ENCODE data around the gene BROX. TPM values are rescaled to one million over a fixed set of nuclear protein-coding genes. Genes with fewer than 3 reads are reported as not detected.

Gene BROX
- total and polyA plus RNA-seq, 10 of the 15 experiments (the other 5 are each of a cell fraction or from before 2014, with no cell fraction given), result 5.8 to 42.0 (median 16.8) TPM

DNA sequence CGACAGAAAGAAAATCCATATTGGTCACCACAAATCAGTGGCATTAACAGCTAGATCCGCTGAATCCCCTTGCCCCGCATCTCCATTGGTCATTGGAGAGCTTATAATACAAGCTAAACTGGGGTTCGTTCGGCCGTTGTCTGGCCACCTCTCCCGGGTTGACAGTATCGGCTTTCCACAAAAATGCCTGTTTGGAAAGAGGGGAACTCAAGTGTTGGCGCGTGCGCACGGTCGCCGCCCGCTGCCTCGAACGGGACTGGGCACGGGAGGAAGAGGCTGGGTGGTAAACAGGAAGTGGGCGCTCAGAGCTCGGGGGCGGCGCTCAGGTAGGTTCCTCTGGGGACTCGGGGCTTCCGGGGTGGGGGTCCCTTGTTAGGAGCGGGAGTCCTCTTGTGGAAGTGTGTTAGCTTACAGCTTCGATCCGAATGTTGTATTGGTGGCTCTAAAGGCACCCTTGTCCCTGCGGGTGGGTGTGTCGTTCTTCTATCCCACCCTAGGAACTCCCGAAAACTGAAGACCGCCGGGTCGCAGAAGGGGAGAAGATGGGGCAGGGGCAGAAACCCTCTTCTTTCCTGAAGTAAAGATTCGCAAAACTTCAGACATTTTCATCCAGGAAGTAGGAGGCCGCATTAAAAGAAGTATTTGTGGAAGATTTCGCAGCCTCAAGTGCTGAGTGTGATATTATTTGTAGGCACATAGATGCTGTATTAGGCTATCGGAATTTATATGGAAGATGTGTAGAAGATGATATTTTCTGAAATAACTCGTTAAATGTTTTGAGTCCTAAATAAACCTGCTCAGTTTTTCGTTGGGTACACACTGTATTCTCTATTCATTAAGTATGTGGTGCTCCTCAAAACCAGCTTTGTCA, 962 bp downstream of the BROX start (continued):
- no peak for TF ChIP-seq ZNF592 (IDR thresholded peaks at IDR 0.05)
- TF ChIP-seq MTA2 (IDR thresholded peaks at IDR 0.05; ENCODE audit: low read depth), result no peak
- no peak for TF ChIP-seq GATAD2B (conservative IDR thresholded peaks at IDR 0.05; ENCODE audit: low read depth)
- no peak for TF ChIP-seq MYB (IDR thresholded peaks at IDR 0.05; ENCODE audit: borderline replicate concordance, low read depth, low read length)
- TF ChIP-seq, protein P1, sequence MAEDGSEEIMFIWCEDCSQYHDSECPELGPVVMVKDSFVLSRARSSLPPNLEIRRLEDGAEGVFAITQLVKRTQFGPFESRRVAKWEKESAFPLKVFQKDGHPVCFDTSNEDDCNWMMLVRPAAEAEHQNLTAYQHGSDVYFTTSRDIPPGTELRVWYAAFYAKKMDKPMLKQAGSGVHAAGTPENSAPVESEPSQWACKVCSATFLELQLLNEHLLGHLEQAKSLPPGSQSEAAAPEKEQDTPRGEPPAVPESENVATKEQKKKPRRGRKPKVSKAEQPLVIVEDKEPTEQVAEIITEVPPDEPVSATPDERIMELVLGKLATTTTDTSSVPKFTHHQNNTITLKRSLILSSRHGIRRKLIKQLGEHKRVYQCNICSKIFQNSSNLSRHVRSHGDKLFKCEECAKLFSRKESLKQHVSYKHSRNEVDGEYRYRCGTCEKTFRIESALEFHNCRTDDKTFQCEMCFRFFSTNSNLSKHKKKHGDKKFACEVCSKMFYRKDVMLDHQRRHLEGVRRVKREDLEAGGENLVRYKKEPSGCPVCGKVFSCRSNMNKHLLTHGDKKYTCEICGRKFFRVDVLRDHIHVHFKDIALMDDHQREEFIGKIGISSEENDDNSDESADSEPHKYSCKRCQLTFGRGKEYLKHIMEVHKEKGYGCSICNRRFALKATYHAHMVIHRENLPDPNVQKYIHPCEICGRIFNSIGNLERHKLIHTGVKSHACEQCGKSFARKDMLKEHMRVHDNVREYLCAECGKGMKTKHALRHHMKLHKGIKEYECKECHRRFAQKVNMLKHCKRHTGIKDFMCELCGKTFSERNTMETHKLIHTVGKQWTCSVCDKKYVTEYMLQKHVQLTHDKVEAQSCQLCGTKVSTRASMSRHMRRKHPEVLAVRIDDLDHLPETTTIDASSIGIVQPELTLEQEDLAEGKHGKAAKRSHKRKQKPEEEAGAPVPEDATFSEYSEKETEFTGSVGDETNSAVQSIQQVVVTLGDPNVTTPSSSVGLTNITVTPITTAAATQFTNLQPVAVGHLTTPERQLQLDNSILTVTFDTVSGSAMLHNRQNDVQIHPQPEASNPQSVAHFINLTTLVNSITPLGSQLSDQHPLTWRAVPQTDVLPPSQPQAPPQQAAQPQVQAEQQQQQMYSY (CRISPR knock-in tag; IDR thresholded peaks at IDR 0.05), result no peak
- no peak for TF ChIP-seq NFIC (IDR thresholded peaks at IDR 0.05; ENCODE audit: low read depth, low read length)
- no peak for TF ChIP-seq PKNOX1 (IDR thresholded peaks at IDR 0.05)
- TF ChIP-seq CBFB (IDR thresholded peaks at IDR 0.05; ENCODE audit: low read depth), result no peak
- TF ChIP-seq, protein P2, sequence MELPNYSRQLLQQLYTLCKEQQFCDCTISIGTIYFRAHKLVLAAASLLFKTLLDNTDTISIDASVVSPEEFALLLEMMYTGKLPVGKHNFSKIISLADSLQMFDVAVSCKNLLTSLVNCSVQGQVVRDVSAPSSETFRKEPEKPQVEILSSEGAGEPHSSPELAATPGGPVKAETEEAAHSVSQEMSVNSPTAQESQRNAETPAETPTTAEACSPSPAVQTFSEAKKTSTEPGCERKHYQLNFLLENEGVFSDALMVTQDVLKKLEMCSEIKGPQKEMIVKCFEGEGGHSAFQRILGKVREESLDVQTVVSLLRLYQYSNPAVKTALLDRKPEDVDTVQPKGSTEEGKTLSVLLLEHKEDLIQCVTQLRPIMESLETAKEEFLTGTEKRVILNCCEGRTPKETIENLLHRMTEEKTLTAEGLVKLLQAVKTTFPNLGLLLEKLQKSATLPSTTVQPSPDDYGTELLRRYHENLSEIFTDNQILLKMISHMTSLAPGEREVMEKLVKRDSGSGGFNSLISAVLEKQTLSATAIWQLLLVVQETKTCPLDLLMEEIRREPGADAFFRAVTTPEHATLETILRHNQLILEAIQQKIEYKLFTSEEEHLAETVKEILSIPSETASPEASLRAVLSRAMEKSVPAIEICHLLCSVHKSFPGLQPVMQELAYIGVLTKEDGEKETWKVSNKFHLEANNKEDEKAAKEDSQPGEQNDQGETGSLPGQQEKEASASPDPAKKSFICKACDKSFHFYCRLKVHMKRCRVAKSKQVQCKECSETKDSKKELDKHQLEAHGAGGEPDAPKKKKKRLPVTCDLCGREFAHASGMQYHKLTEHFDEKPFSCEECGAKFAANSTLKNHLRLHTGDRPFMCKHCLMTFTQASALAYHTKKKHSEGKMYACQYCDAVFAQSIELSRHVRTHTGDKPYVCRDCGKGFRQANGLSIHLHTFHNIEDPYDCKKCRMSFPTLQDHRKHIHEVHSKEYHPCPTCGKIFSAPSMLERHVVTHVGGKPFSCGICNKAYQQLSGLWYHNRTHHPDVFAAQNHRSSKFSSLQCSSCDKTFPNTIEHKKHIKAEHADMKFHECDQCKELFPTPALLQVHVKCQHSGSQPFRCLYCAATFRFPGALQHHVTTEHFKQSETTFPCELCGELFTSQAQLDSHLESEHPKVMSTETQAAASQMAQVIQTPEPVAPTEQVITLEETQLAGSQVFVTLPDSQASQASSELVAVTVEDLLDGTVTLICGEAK (IDR thresholded peaks at IDR 0.05; ENCODE audit: borderline replicate concordance), result peak; percentile 83
- no peak for TF ChIP-seq FOS (IDR thresholded peaks at IDR 0.05; ENCODE audit: borderline replicate concordance, extremely low read depth, insufficient read length)
- TF ChIP-seq MTA3 (IDR thresholded peaks at IDR 0.05; ENCODE audit: borderline replicate concordance, low read length), result no peak; the same call in 1 of the 2 replicates
- 0 out of 2 replicates have a peak, but pooled peaks have one; percentile 10 for TF ChIP-seq CBX5 (IDR thresholded peaks at IDR 0.05; ENCODE audit: low read depth)
- TF ChIP-seq SRF (IDR thresholded peaks at IDR 0.05; ENCODE audit: low read depth in 2 of 2, low read length in 2 of 2), result peak; percentile 62 to 98
- TF ChIP-seq NFYA (IDR thresholded peaks at IDR 0.05; ENCODE audit: borderline replicate concordance, low read depth, low read length), result no peak
- no peak for TF ChIP-seq ZNF622 (IDR thresholded peaks at IDR 0.05)
